GM12891 (cell line): ENCODE measurements around the gene KLK13.

ENCODE experiments used
- POLR2A ChIP-seq: IDR thresholded peaks from 2 replicates; pipeline ENCODE4 v1.6.1; 2011; ENCODE audit warnings: low read depth, low read length, control low read depth
- POLR2AphosphoS5 ChIP-seq: IDR thresholded peaks from 2 replicates; pipeline ENCODE4 v1.6.1; 2011; ENCODE audit warnings: low read depth, low read length, control low read depth
- SPI1 ChIP-seq: IDR thresholded peaks from 2 replicates; pipeline ENCODE4 v1.6.1; 2011; ENCODE audit warnings: low read depth, low read length, control low read depth
- TAF1 ChIP-seq: IDR thresholded peaks from 2 replicates; pipeline ENCODE4 v1.6.1; 2011; ENCODE audit warnings: low read depth, low read length, control low read depth

DNA sequence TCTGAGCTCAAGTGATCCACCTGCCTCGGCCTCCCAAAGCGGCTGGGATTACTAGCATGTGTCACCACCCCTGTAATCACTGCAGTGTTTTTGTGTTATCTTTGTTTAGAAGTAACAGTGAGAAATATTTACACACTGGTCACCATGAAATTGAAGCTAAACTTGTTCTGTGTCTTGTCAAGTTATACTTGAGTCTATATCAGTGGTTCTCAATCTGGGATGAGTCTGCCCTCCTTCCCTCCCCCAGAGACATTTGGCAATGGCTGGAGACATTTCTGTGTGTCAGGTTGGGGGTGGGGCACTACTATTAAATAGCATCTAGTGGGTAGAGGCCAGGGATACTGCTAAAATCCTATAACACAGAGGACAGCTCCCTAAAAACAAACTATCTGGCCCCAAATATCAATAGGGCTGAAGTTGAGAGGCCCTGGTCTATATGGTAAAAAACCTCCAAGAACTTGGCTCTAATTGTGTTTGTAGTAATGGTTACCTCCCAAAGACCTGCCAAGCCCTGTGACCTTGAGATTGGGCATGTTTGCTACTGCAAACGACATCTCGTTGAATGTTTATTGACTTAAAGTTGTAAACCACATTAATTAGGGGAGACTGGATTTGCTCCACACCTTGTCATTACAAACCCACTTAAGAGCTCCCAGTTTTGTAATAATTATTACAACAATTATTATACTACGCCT, 36.4 kb upstream of the KLK13 start:
- TF ChIP-seq POLR2AphosphoS5 = no peak
- TF ChIP-seq TAF1 = no peak
- no peak for TF ChIP-seq POLR2A
- no peak for TF ChIP-seq SPI1
